ENCODE measurements around the gene BFAR. TPM values are rescaled to one million over a fixed set of nuclear protein-coding genes. Genes with fewer than 3 reads are reported as not detected.

BFAR gene
- total RNA-seq, 1 experiment from 2014 or later: 57.0 TPM

DNA sequence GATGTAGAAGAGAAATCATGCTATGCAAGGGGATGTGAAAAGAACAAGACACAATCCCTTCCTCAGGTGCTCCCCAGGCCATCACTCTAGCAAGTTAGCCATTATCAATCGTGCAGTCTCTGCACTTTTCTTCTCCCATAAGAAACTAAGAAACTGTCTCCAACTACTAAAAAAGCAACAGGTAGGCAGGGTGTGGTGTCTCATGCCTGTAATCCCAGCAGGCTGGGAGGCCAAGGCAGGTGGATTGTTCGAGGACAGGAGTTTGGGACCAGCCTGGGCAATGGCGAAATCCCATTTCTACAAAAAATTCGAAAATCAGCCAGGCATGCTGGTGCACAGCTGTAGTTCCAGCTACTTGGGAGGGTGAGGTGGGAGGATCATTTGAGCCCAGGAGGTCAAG lies 16.5 kb upstream of the BFAR start:
- no peaks in the 10 kb centered on the region for H3K4me1 Mint-ChIP-seq (ENCODE audit: insufficient read depth, unreplicated experiment)
- H3K9me3 Mint-ChIP-seq (ENCODE audit: unreplicated experiment): no peaks in the 10 kb centered on the region
- H3K36me3 Mint-ChIP-seq (ENCODE audit: insufficient read depth, unreplicated experiment): peaks cover 95% of the 10 kb centered on the region
- POLR2A ChIA-PET: interaction anchor here (1.7 kb wide), 1 partner anchor 13 kb away, joined by 4 read pairs; the partner anchor contains the start of gene PARN
- no TSS peak for BruUV-seq (replicated peaks)
- intact Hi-C loops (cut with micrococcal nuclease): no loop called here
- CTCF ChIA-PET: interaction anchor here (0.7 to 1.5 kb wide), 2 partner anchors 25 to 366 kb away, joined by 3 read pairs; no protein-coding TSS in a partner anchor
- TF ChIP-seq, protein P1, sequence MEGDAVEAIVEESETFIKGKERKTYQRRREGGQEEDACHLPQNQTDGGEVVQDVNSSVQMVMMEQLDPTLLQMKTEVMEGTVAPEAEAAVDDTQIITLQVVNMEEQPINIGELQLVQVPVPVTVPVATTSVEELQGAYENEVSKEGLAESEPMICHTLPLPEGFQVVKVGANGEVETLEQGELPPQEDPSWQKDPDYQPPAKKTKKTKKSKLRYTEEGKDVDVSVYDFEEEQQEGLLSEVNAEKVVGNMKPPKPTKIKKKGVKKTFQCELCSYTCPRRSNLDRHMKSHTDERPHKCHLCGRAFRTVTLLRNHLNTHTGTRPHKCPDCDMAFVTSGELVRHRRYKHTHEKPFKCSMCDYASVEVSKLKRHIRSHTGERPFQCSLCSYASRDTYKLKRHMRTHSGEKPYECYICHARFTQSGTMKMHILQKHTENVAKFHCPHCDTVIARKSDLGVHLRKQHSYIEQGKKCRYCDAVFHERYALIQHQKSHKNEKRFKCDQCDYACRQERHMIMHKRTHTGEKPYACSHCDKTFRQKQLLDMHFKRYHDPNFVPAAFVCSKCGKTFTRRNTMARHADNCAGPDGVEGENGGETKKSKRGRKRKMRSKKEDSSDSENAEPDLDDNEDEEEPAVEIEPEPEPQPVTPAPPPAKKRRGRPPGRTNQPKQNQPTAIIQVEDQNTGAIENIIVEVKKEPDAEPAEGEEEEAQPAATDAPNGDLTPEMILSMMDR (IDR thresholded peaks at IDR 0.05; ENCODE audit: unreplicated experiment): no peak
- no peak overlapping the region for H3K27ac Mint-ChIP-seq (ENCODE audit: low read depth, unreplicated experiment)
- H3K27me3 Mint-ChIP-seq (ENCODE audit: insufficient read depth, unreplicated experiment): no peaks in the 10 kb centered on the region
- no peak for DNase-seq (ENCODE audit: unreplicated experiment)
- no peak overlapping the region for H3K4me3 Mint-ChIP-seq (ENCODE audit: unreplicated experiment)

- no peaks in the 10 kb centered on the region for H3K27me3 Mint-ChIP-seq (ENCODE audit: insufficient read depth, unreplicated experiment)
- ChIA-PET CTCF (interaction anchor here (0.7 kb wide), 1 partner anchor 35 kb away, joined by 5 read pairs; no protein-coding TSS in a partner anchor), POLR2A (no interaction called here)
- BruUV-seq (replicated peaks): no TSS peak
- peaks cover 93% of the 10 kb centered on the region for H3K36me3 Mint-ChIP-seq (ENCODE audit: insufficient read depth, unreplicated experiment)
- no peak overlapping the region for H3K27ac Mint-ChIP-seq (ENCODE audit: low read depth, unreplicated experiment)
- intact Hi-C loops (cut with micrococcal nuclease): no loop called here
- H3K4me3 Mint-ChIP-seq (ENCODE audit: unreplicated experiment): no peak overlapping the region
- H3K4me1 Mint-ChIP-seq (ENCODE audit: insufficient read depth, unreplicated experiment): no peaks in the 10 kb centered on the region
- no peak for DNase-seq (ENCODE audit: unreplicated experiment)
- H3K9me3 Mint-ChIP-seq (ENCODE audit: unreplicated experiment): no peaks in the 10 kb centered on the region
- TF ChIP-seq, protein P1 (IDR thresholded peaks at IDR 0.05; ENCODE audit: unreplicated experiment): no peak
Observed at GRCh38 chr16:14618566-14618965, 14.2 kb upstream of the BFAR start.

DNA sequence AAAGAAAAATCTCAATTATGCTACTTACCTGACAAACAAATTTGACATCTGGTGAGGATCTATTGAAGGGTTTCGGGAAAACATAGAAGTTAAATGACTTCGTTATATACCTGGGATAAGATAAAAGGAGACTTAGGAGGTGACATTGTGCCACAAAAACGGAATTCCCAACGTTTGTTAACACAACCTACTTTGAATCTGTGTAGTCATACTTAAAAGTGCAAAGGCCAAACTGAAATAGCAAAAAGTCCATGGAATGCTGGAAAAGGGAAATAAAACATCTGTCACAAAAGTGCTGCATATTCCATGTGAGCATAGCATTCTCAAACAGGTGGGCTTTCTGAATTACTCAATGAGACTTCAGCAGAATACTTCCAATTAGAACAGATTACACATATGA lies 5.7 kb upstream of the BFAR start:
- Mint-ChIP-seq H3K27ac (ENCODE audit: low read depth, unreplicated experiment) (no peak overlapping the region), H3K27me3 (ENCODE audit: insufficient read depth, unreplicated experiment) (no peaks in the 10 kb centered on the region), H3K9me3 (ENCODE audit: unreplicated experiment) (peaks cover 7% of the 10 kb centered on the region), H3K4me1 (ENCODE audit: insufficient read depth, unreplicated experiment) (peaks cover 6% of the 10 kb centered on the region), H3K36me3 (ENCODE audit: insufficient read depth, unreplicated experiment) (peaks cover 58% of the 10 kb centered on the region), H3K4me3 (ENCODE audit: unreplicated experiment) (no peak overlapping the region)
- no TSS peak for BruUV-seq (replicated peaks)
- intact Hi-C loops (cut with micrococcal nuclease): no loop called here
- ChIA-PET CTCF (no interaction called here), POLR2A (no interaction called here)
- no peak for DNase-seq (ENCODE audit: unreplicated experiment)
- TF ChIP-seq, protein P1 (IDR thresholded peaks at IDR 0.05; ENCODE audit: unreplicated experiment): no peak

GRCh38 chr16:14628806-14629611 lies 3.7 kb upstream of the BFAR start:
- ChIA-PET CTCF (interaction anchor here (0.5 to 0.6 kb wide), 2 partner anchors 210 to 329 kb away, joined by 3 read pairs; no protein-coding TSS in a partner anchor), POLR2A (interaction anchor here (0.7 to 2.2 kb wide), 6 partner anchors 9 to 66 kb away, joined by 3 to 8 read pairs (median 6); no protein-coding TSS in a partner anchor)
- intact Hi-C loops (cut with micrococcal nuclease): no loop called here
- Mint-ChIP-seq H3K4me3 (ENCODE audit: unreplicated experiment) (peak overlapping the region; percentile 90), H3K4me1 (ENCODE audit: insufficient read depth, unreplicated experiment) (peaks cover 6% of the 10 kb centered on the region), H3K36me3 (ENCODE audit: insufficient read depth, unreplicated experiment) (peaks cover 43% of the 10 kb centered on the region), H3K27ac (ENCODE audit: low read depth, unreplicated experiment) (peak overlapping the region; percentile 77), H3K27me3 (ENCODE audit: insufficient read depth, unreplicated experiment) (no peaks in the 10 kb centered on the region), H3K9me3 (ENCODE audit: unreplicated experiment) (peaks cover 7% of the 10 kb centered on the region)
- BruUV-seq (replicated peaks): TSS peak; percentile 18
- TF ChIP-seq, protein P1 (IDR thresholded peaks at IDR 0.05; ENCODE audit: unreplicated experiment): no peak
- DNase-seq (ENCODE audit: unreplicated experiment): no peak
